GM19467 (cell line): Measurements from ENCODE around the gene CHCHD10.

Experiments used
- ATAC-seq: cut with Tn5 transposase; IDR thresholded peaks from one replicate; pipeline ENCODE4 v1.9.1; 2021; ENCODE audit warnings: mild to moderate bottlenecking, moderate library complexity; ENCODE audit not compliant: unreplicated experiment

CHCHD10 gene

DNA sequence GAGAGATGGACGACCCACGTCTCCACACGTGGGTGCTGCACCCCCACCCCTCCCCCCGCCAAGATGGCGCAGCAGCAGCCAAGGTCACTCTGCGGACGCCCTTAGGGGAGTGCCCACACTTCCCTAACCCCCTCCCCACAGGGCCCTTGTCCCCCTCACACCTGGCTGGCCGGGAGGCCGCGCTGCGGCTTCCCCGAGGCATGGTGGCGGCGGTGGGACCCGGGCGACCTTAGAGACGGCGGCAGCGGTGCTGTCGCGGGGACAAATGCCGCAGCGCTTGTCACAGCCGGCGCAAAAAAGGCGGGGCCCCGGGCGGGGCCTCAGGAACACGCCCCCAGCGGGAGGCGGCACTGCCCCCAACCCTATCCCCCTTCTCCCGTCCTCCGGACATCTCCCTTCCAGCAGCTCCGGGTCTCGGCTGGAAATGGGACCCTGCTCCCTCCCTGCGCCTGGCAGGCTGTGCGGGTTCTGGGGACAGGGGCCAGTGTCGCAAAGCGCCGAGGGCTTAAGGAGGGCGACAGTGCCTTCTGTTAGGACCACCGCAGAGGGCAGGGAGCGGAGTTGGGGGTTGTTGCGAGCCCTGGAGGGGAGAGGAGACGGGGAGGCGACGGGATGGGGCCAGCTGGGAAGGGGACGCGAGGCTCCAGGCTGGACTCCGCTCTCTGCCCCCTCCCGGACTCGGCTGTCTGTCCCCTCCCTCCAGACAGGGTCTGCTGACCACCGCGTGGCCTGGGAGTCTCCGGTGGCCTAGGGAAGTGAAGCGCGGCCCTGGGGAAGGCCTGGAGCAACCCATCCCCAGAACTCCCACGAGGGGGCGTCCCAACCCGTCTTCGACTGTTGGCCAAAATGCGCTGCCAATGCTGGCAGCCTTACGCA lies at the start of gene CHCHD10:
Gene CHCHD10 (minus strand): TSS at position 300 of the 876 bp plus-strand sequence. CDS start 98 bp downstream, at position 202.
- no peak for ATAC-seq

DNA sequence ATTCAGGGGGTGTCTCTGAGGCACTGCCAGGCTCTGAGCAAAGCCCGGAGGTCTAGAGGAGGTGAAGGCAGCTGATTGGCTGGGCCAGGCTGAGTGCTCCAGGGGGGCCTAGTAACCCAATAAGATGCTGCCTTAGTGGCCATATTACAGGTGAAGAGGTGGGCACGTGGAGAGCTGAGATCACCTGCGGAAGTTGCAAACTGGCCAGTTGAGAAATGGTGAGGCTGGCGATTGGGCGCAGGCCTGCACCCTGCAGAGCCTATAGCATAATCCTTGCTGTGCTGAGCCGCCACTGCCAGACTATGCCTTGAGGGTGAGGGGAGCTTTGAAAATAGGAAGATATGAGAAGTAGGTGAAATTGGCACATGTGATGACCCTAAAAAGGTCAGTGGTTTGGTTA lies 49.4 kb upstream of the CHCHD10 start:
- ATAC-seq: no peak

DNA sequence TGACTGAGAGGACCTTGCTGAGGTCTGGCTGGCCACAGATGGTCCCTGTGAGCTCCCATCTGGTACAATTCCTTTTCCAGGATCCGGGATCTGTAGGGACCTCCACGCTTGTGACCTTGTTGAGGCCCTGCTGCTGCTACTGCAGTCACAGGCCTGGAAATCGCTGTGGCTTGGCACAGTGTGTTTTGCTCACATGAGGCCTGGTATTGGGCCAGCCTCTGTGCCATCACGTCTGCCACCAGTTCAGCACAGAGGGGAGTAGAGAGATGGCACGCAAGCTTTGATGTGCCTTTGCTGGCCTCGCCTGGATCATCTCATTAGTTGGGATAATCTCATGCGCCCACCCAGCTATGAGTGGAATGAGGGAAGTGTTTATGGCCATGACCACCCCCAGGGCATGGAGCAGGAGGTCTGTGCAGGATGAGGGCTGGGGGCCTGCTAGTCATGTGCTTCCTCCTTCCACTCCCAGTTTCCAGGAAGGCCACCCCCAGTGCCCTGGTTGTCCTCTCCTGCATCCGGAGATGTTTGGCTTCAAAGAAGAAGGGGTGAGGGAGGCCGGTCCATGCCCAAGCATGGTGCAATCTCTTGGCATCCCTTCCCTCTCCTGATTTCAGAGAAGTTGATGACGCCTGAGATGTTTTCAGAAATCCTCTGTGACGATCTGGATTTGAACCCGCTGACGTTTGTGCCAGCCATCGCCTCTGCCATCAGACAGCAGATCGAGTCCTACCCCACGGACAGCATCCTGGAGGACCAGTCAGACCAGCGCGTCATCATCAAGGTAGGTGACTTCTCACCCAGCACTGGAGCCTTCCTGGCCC lies 48.6 kb upstream of the CHCHD10 start:
- no peak for ATAC-seq

DNA sequence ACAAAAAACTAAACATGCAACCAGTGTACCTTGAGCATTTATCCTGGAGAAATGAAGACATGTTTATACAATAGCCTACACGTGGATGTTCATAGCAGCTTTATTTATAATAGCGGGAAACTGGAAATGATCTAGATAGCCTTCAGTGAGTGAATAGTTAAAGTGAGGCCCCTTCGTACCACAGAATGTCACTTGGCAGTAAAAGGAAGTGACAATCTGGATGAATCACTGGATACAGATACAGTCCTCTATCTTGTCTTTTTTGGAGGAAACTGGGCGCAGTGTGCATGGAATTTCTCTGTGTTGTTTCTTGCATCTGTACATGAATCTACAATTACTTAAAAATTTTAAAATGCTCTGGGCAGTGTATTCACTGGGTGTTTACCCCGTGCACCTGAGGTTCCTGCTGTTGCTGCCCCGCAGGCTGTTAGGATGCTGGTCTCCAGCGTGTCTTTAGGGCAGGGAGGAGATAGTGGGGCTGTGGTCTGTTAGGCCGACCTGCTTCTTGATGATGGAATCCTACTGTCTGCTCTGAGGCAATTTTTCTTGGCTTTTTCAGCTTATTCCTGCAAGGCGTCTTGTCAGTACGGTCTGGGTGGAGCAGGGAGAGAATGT lies 47.9 kb upstream of the CHCHD10 start:
- no peak for ATAC-seq

DNA sequence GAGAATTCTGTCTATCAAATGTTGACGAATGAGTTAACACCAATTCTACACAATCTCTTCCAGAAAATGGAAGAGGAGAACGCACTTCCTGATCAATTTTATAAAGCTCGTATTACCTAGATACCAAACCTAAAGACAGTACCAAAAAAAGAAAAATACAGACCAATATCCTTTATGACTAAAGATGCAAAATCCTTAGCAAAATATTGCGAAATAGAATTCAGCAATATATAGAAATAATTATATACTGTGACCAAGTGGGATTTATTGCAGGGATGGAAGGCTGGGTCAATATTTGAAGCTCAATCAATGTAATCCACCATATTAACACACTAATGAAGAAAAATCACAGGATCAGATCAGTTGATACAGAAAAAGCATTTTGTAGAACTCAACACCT lies 44.6 kb upstream of the CHCHD10 start:
- no peak for ATAC-seq

DNA sequence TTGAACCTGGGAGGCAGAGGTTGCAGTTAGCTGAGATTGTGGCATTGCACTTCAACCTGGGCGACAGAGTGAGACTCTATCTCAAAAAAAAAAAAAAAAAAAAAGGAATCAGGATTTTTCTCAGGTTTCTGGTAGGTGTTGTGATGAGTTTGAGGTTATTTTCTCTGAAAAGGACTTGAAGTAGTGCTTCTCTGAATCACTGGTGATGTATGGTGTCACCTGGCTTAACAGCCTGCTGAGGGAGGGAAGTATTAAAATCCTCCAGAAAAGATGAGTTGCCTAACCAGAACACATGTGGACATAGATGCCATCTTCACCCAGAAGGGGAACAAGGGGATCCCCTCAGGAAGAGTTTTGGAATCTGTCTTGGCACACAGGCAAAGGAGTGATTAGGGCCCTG lies 39.1 kb upstream of the CHCHD10 start:
- no peak for ATAC-seq

DNA sequence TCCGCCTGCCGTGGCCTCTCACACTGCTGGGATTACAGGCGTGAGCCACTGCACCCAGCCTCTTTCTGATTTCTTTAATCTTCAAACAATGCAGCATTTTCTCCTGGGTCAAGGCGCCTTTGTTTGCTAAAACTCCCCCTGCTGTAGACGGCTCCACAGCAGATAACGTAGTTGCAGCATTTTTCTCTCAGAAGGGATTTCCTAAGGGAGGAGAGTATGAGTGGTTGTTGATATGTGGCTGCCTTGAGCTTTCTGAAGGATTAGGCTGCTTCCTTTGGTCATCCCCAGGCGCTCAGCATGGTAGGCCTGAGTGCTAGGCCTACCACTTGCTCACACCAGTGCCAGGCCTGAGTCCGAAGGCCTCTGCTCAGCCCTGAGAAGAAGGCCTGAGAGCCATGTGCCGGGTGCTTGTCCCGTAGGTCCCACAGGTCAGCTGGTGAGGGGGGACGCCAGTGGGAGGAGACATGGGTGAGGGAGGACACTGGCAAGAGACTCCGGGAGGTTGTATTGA lies 37.1 kb upstream of the CHCHD10 start:
- ATAC-seq: no peak

DNA sequence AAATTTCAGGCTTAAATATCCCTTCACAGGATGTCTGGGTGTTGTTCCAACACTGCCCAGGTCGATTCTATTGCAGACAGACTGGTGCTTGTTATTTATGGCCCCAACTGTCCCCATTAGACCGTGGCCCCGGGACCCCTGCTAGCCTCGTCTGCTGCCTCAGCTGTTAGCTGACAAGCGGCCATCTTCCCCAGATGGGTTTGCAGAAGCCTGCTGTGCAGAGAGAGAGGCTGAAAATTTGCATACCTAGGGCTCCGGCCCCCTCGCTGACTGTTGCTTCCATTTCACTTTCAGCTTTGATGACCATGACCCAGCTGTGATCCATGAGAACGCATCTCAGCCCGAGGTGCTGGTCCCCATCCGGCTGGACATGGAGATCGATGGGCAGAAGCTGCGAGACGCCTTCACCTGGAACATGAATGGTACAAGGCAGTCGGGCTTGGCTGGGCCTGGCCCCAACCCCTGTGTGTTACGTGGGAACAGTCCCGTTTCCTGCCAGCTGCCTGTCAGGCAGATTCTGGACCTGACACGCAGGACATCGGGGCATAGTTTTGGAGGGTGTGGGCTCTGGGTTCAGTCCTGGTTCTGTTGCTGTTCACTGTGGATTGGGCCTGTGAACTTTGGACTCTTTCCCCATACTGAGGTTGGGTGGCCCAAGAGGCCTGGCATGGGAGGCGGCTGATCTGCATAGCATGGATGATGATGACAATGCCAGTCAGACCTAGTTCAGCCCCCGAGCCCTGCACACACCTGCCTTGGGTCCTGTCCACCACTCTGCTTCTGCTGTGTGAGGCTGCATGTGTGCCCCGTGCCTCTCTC lies 35.4 kb upstream of the CHCHD10 start:
- no peak for ATAC-seq

DNA sequence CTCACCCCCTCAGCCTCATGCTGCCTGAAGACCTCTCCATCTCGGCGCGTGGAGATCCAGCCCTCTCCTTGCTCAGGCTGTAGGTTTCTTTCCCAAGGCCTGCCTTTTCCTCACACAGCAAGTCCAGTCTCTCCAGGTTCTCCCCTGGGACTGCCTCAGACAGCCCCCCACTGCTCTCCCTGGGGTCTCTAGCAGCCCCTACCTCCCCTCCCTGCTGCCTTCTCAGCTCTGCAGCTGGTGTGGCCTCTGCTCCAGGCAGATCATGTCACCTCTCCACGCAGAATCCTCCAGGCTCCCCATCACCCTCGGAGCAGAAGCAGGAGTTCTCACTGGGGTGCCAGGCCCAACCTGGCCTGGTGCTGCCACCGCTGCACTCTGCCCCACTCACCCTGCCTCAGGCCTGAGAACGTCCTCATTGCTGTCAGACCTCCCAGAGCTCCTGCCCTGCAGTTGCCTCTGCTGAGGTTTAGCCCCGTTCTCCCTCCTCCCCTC lies 34.2 kb upstream of the CHCHD10 start:
- no peak for ATAC-seq

DNA sequence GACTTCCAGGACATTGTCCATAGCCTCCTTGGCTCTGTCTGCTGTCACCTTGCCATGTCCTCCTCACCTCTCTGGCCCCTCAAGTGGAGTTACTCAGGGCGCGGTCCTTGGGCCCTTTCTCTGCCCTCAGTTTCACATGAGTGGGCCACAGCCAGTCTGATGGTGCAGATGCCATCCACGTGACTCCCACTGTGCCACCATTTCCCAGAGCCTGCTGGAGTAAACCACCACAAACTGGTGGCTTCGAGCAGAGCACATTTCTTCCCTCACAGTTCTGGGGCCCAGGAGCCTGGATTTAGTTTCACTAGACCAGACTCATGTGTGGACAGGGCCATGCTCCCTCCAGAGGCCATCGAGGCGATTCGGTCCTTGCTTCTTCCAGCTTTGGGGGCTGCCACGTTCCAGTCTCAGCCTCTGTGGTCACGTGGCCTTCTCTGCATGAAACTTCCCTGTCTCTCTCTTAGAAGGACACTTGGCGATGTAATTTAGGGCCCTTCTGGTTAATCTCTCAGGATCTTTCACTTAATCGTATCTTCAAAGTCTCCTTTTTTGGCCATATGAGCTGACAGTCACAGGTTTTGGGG lies 33.6 kb upstream of the CHCHD10 start:
- ATAC-seq: peak; percentile 8

DNA sequence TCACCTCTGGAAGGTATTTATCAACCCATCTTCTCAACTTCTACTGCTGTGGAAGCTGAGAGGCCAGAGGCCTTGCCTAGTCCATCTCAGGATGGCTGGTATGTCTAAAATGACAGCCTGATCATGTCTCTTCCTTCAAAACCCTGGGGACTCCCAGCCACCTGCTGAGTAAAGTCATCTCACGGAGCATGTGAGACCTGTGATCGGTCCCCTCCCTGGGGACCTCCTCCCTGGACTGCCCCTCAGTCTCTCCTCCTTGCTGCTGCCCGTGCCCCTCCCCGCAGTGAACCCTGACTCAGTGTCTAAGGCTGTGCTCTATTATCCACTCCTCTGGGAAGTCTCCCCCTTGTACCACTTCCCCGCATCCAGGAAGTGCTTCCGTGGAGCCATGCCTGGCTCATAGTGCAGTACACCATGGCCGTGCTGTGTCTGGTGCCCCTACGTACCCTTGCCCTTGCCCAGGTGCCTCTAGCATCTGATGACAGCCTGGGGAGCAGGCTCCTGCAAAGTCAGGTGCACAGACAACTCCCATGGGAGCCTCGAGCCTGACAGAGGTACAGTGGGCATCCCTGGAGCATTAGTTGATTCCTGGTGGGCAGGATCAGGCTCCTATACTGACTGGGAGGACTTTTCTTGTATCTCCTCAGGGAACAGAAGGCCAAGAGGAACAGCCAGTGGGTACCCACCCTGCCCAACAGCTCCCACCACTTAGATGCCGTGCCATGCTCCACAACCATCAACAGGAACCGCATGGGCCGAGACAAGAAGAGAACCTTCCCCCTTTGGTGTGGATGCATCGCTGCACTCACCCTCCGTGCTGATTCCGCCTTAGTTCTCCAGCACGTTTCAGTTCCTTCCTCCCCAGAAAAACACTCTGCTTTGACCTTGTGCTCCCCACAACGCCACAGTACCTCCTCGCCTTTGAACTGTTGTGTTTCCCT lies 32.8 kb upstream of the CHCHD10 start:
- ATAC-seq: peak; percentile 50

DNA sequence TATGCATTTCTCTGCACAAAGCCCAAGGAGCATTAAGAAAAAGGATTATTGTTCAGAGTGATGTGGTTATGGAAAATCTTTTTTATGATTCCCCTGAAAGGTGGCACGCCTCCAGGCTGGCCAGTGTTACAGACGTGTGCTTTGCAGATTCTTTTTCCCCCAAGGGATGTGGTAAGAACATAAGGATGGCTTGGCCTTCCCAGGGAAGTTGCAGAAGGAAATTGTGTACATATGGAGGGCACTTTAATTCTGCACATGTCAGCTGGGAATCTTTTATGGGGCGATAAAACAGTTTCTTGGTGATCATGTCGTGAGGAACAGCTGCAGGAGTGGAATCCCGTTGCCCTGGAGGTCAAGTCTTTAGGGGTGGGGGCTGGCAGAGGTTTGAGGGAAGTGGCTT lies 28.7 kb upstream of the CHCHD10 start:
- no peak for ATAC-seq

DNA sequence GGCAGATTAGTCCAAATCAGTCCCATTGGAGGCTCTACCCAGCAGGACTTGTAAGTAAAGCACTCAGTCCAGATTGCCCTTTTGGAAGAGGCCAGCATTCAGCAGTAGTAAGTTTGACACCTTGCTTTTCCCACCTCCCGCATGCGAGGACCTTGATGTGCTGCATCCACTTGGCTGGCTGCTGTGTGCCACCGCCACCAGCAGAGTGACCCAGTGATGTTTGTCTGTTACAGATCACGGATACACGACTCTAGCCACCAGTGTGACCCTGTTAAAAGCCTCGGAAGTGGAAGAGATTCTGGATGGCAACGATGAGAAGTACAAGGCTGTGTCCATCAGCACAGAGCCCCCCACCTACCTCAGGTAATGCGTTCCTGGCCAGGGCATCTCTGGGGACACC lies 25.6 kb upstream of the CHCHD10 start:
- ATAC-seq: no peak

DNA sequence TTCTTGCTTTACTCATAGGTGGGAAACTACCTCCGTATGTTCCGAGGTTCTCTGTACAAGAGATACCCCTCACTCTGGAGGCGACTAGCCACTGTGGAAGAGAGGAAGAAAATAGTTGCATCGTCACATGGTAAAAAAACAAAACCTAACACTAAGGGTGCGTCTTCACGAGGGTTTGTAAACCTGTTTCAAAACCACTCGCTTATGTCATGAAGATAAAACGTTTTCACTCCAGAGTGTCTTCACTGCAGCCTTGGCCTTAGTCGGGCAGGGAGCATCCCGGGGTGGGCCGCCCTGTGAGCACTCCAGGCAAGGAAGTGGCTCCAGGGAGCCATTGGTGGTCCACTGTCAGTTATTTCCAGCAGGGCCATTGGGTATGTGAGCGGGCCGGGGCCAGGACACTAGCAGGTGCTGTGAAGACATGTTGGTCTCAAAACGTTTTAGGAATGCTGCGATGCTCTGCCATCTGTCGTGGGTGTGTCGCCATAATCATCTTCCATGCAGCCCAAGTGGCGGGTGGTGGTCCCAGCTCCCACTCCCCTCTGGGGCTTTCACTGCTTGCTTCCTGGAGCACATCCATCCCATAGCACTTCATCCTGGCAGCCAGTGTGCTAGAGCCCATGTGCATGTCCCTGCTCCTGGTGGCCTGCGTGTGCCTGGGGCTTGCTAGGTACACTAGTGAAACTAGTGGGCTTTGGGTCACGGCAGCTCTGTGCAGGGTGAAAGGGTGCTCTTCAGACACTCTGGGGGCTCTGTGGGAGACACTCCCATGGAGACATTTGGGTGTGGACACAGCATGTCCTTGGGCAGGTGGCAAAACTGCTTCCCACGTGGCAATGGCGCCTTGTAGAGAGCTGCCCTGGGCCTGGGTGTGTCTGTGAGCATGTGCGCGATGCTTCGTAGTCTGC lies 24.2 kb upstream of the CHCHD10 start:
- ATAC-seq: no peak

DNA sequence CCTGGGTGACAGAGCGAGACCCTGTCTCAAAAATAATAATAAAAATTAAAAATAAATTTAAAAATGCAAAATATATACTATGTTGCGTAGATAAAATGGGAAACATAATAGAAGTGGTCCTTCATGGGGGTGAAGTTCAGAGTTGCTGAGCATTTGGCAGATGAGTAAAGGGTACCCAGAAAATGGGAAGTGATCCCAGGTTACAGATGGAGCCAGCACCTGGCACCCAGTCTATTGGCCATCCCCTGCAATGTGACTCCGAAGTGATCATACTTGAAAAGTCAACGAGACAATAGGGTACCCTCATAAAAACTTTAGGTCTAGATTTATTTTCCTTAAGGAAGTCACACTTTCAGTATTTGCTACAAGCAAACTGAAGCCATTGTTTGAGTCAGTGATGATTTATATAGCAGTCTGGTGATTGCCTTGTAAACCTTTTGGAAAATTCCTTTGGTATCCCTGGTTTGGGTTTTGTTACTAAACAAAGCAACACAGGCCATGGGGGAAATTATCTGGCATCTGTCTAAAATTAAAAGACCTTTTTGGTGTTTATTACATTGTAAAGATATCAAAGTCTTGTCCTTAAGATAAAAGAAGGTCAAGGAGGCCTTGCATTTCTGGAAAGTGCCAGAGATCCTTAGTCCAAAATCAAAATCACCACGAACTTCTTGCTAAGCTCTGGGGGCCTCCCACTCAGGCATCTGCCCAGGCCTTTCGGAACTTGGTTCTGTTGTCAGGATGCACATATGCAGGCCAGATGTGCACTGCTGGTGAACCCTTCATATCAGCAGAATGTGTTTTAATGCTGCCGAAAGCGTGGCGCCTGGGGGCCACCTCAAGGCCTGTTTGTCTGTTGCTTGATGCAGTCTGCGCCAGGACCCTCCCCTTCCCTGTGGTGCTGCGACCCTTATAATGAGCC lies 23.3 kb upstream of the CHCHD10 start:
- ATAC-seq: no peak

DNA sequence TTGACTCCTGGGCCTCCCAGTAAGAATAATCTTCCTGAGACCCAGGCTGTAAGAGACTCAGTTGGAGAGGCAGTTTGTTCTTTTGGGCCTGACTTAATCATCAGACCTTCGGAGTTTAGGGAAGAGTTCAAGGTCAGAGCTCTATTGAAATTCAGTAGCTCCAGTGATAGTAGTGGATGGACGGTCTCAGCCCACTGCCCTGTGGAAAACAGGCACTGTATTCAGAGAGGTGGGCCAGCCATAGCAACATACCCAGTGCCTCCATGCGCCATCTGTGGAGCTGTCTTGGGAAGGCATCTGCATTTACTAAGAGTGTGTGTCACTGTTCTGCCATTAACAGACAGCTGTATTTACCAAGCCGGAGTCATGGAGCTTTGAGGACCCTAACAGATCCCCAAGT lies 21.9 kb upstream of the CHCHD10 start:
- ATAC-seq: no peak

DNA sequence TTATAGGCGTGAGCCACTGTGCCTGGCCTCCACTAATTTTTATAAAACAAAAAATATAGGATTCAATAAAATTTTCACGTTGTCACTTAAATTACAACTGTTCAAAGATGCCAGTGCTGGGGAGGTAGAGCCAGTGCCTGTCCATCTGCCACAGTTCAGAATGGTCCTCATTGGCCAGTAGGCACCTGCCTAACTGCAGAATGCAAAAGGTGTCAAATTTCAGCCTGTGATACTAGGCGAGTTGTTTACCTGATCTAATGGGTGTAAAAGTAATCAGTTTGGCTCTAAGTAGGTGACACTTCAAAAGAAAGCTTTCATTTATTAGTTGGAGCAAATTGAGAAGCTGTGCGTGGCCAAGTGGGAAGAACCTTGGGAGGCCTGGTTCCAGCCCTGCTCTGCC lies 21.3 kb upstream of the CHCHD10 start:
- ATAC-seq: no peak
